Endothelial cell of hepatic sinusoid (primary cell): Measurements from ENCODE around the gene RHOV.
"Not testable (repeated sequence)": the region's sequence is repeated elsewhere in the genome, so short reads cannot be mapped to it uniquely, and the experiment has no call there.

Experiments
- in situ Hi-C: cut with HindIII; loops from 2 replicates; pipeline ENCODE4 v1.10.0; 2017; ENCODE audit warnings: low sequenced_read_pairs

RHOV gene

GRCh38 chr15:40878785-40879184 lies 4.8 kb upstream of the RHOV start:
- in situ Hi-C loops = no loop called here

GRCh38 chr15:40877694-40878093 lies 3.7 kb upstream of the RHOV start:
- in situ Hi-C loops = no loop called here

- in situ Hi-C loops = no loop called here
Observed at GRCh38 chr15:40875991-40876730, 2.1 kb upstream of the RHOV start.

GRCh38 chr15:40872791-40873693 lies 992 bp downstream of the RHOV start:
- in situ Hi-C loops = no loop called here

- in situ Hi-C loops = no loop called here
Observed at GRCh38 chr15:40871749-40872617, 2.1 kb downstream of the RHOV start.

GRCh38 chr15:40870716-40871115 lies 3.3 kb downstream of the RHOV start:
- in situ Hi-C loops = no loop called here

GRCh38 chr15:40869686-40870085 lies 4.3 kb downstream of the RHOV start:
- in situ Hi-C loops = no loop called here

GRCh38 chr15:40867199-40867598 lies 6.8 kb downstream of the RHOV start:
- in situ Hi-C loops = no loop called here

GRCh38 chr15:40863660-40864270 lies 10.3 kb downstream of the RHOV start:
- in situ Hi-C loops = no loop called here

- in situ Hi-C loops = not testable (repeated sequence)
Observed at GRCh38 chr15:40861147-40861546, 12.9 kb downstream of the RHOV start.

- in situ Hi-C loops = no loop called here
Observed at GRCh38 chr15:40859206-40859851, 14.7 kb downstream of the RHOV start.

GRCh38 chr15:40858706-40859105 lies 15.3 kb downstream of the RHOV start:
- in situ Hi-C loops = no loop called here

GRCh38 chr15:40857601-40858341 lies 16.3 kb downstream of the RHOV start:
- in situ Hi-C loops = no loop called here

- in situ Hi-C loops = no loop called here
Observed at GRCh38 chr15:40856746-40857145, 17.3 kb downstream of the RHOV start.

GRCh38 chr15:40855706-40856234 lies 18.3 kb downstream of the RHOV start:
- in situ Hi-C loops = no loop called here

- in situ Hi-C loops = no loop called here
Observed at GRCh38 chr15:40854161-40854560, 19.9 kb downstream of the RHOV start.

GRCh38 chr15:40853241-40853890 lies 20.7 kb downstream of the RHOV start:
- in situ Hi-C loops = no loop called here

- in situ Hi-C loops = no loop called here
Observed at GRCh38 chr15:40852529-40852928, 21.5 kb downstream of the RHOV start.
